ENCODE data around the gene PARD3.

DNA sequence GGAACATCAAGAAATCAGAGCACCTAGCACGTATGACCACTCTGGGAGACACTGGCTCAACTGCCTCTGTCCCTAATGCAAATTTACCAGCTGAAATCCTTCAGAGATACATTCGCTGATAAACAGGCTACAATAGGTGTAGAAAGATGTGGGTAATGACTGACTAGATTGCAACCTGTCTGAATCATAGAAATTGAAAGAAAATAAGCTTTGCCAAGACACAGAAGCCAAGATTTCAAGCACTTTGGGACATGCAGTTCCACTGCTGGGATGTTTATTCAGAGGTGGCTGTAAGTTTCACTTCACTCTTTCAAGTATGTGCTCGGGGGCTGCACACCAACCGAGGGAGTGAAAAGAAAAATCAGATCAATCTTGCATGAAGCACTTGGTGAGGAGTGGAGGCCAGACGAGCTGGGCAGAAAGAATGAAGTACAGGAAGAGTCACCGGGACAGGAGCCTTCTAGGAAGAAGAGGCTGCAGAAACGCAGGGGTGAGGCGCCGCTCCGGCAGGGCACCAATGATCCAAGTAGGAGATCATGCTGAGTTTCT lies 276.7 kb downstream of the PARD3 start:
- TF ChIP-seq, protein P1, sequence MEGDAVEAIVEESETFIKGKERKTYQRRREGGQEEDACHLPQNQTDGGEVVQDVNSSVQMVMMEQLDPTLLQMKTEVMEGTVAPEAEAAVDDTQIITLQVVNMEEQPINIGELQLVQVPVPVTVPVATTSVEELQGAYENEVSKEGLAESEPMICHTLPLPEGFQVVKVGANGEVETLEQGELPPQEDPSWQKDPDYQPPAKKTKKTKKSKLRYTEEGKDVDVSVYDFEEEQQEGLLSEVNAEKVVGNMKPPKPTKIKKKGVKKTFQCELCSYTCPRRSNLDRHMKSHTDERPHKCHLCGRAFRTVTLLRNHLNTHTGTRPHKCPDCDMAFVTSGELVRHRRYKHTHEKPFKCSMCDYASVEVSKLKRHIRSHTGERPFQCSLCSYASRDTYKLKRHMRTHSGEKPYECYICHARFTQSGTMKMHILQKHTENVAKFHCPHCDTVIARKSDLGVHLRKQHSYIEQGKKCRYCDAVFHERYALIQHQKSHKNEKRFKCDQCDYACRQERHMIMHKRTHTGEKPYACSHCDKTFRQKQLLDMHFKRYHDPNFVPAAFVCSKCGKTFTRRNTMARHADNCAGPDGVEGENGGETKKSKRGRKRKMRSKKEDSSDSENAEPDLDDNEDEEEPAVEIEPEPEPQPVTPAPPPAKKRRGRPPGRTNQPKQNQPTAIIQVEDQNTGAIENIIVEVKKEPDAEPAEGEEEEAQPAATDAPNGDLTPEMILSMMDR (IDR thresholded peaks at IDR 0.05; ENCODE audit: low read depth, low read length, poor library complexity, severe bottlenecking), result no peak
- no peak for TF ChIP-seq EZH2phosphoT487 (IDR thresholded peaks at IDR 0.05; ENCODE audit: borderline replicate concordance, low read length)
